GM23338 (cell line): ENCODE data around the gene SNRPA1. TPM values are rescaled to one million over a fixed set of nuclear protein-coding genes. Genes with fewer than 3 reads are reported as not detected.

Experiments
- ATAC-seq: fragments of 200-7000 bp; cut with Tn5 transposase; 3 replicates; pipeline ENCODE4 v1.9.1; 2020
- DNase-seq: peaks from one replicate; pipeline ENCODE4 v3.0.0-alpha.2; 2015; ENCODE audit warnings: low spot score
- H2AFZ ChIP-seq: fragments of 200-600 bp; sonication (generic); 2 replicates; pipeline ENCODE4 v1.8.0; 2016; ENCODE audit warnings: antibody characterized with exemption, mild to moderate bottlenecking, moderate library complexity
- H3F3A ChIP-seq: fragments of 200-600 bp; sonication (generic); replicated peaks from 2 replicates; pipeline ENCODE4 v1.8.0; 2017; ENCODE audit warnings: antibody characterized with exemption, mixed run types, low read depth
- H3K27ac ChIP-seq: fragments of 200-600 bp; sonication (generic); 2 replicates; pipeline ENCODE4 v1.6.1; 2016; ENCODE audit warnings: low read depth
- H3K27me3 ChIP-seq: fragments of 200-600 bp; sonication (generic); 2 replicates; pipeline ENCODE4 v1.8.0; 2016; ENCODE audit warnings: mild to moderate bottlenecking, mixed run types, moderate library complexity; ENCODE audit not compliant: insufficient read depth
- H3K36me3 ChIP-seq: fragments of 200-600 bp; sonication (generic); 2 replicates; pipeline ENCODE4 v1.8.0; 2016; ENCODE audit warnings: mild to moderate bottlenecking; ENCODE audit not compliant: insufficient read depth
- H3K4me1 ChIP-seq: fragments of 200-600 bp; sonication (generic); 2 replicates; pipeline ENCODE4 v1.8.0; 2016; ENCODE audit warnings: mild to moderate bottlenecking, moderate library complexity; ENCODE audit not compliant: insufficient read depth
- H3K4me2 ChIP-seq: fragments of 200-600 bp; sonication (generic); 2 replicates; pipeline ENCODE4 v1.7.1; 2017; ENCODE audit warnings: mixed run types
- H3K4me3 ChIP-seq: fragments of 200-600 bp; sonication (generic); 2 replicates; pipeline ENCODE4 v1.6.1; 2016; ENCODE audit warnings: mixed run types
- H3K79me2 ChIP-seq: fragments of 200-600 bp; sonication (generic); replicated peaks from 2 replicates; pipeline ENCODE4 v1.8.0; 2017; ENCODE audit warnings: mild to moderate bottlenecking; ENCODE audit not compliant: insufficient read depth
- H3K9me2 ChIP-seq: fragments of 200-600 bp; sonication (generic); 2 replicates; pipeline ENCODE4 v1.8.0; 2017; ENCODE audit not compliant: insufficient read depth
- H4K20me1 ChIP-seq: fragments of 200-600 bp; sonication (generic); replicated peaks from 2 replicates; pipeline ENCODE4 v1.8.0; 2017; ENCODE audit warnings: mild to moderate bottlenecking; ENCODE audit not compliant: insufficient read depth
- H3K27ac Mint-ChIP-seq: 2 replicates; pipeline ENCODE4 v1.8.0; 2020; ENCODE audit warnings: inconsistent platforms, mild to moderate bottlenecking, moderate library complexity, mixed read lengths
- H3K27me3 Mint-ChIP-seq: 3 replicates; pipeline ENCODE4 v1.8.0; 2022; ENCODE audit warnings: low read depth, mild to moderate bottlenecking, moderate library complexity, mixed read lengths, inconsistent platforms; ENCODE audit not compliant: insufficient read depth, poor library complexity
- H3K36me3 Mint-ChIP-seq: 3 replicates; pipeline ENCODE4 v1.8.0; 2021; ENCODE audit warnings: low read depth, mild to moderate bottlenecking, inconsistent platforms, moderate library complexity, mixed read lengths
- H3K4me1 Mint-ChIP-seq: 3 replicates; pipeline ENCODE4 v1.8.0; 2020; ENCODE audit warnings: mild to moderate bottlenecking, inconsistent platforms, mixed read lengths
- H3K4me3 Mint-ChIP-seq: 3 replicates; pipeline ENCODE4 v1.8.0; 2021; ENCODE audit warnings: moderate library complexity, mild to moderate bottlenecking, inconsistent platforms, mixed read lengths
- H3K9me3 Mint-ChIP-seq: 3 replicates; pipeline ENCODE4 v1.8.0; 2020; ENCODE audit warnings: moderate library complexity, mild to moderate bottlenecking, inconsistent platforms, mixed read lengths
- CREB1 ChIP-seq: fragments of 250-450 bp; sonication (Bioruptor Pico); IDR thresholded peaks from 2 replicates; pipeline ENCODE4 v1.5.0; 2020; ENCODE audit warnings: low read depth, mild to moderate bottlenecking, moderate library complexity
- EZH2phosphoT487 ChIP-seq: fragments of 200-600 bp; sonication (generic); IDR thresholded peaks from one replicate; pipeline ENCODE4 v1.8.1; 2018; ENCODE audit warnings: antibody characterized with exemption; ENCODE audit not compliant: unreplicated experiment
- POLR2AphosphoS5 ChIP-seq: IDR thresholded peaks from 2 replicates; pipeline ENCODE4 v1.6.1; 2016; ENCODE audit warnings: antibody characterized with exemption, low read depth
- STAT1 ChIP-seq: IDR thresholded peaks from one replicate; pipeline ENCODE4 v1.6.1; 2016; ENCODE audit warnings: antibody characterized with exemption; ENCODE audit not compliant: unreplicated experiment
- ZNF331 ChIP-seq: fragments of 250-450 bp; sonication (Bioruptor Pico); IDR thresholded peaks from 2 replicates; pipeline ENCODE4 v1.5.0; 2020; ENCODE audit warnings: low read depth, mild to moderate bottlenecking, moderate library complexity
- polyA plus RNA-seq: library from polyadenylated mRNA; unstranded; fragments of >200 nt; fragmentation: Nextera tagmentation; extraction: Ambion mirVana; gene quantifications from 2 replicates; pipeline ENCODE4 v1.2.1, GENCODE V29; 2016
- total RNA-seq: library from RNA; depleted of rRNA; stranded (reverse); fragments of >200 nt; shearing (Covaris generic); gene quantifications from 2 replicates; pipeline ENCODE4 v1.2.3, GENCODE V29; 2014
- TF ChIP-seq, protein P1 (sequence below): fragments of 250-450 bp; sonication (Bioruptor Pico); IDR thresholded peaks from 2 replicates; pipeline ENCODE4 v1.5.0; 2020; ENCODE audit warnings: mild to moderate bottlenecking, moderate library complexity
- TF ChIP-seq, protein P2 (sequence below): IDR thresholded peaks from 2 replicates; pipeline ENCODE4 v1.6.1; 2016; ENCODE audit warnings: antibody characterized with exemption

SNRPA1 gene
- total and polyA plus RNA-seq, 2 experiments from 2014 or later = 170 to 361 TPM

- H3F3A ChIP-seq = no peaks in the 10 kb centered on the region
- H3K36me3 ChIP-seq = no peaks in the 10 kb centered on the region
- no peak overlapping the region for H3K4me2 ChIP-seq
- H3K4me1 ChIP-seq = no peaks in the 10 kb centered on the region
- no peaks in the 10 kb centered on the region for H3K27me3 ChIP-seq
- Mint-ChIP-seq H3K27ac (no peak overlapping the region), H3K9me3 (no peaks in the 10 kb centered on the region), H3K4me1 (no peaks in the 10 kb centered on the region), H3K36me3 (no peaks in the 10 kb centered on the region), H3K27me3 (no peaks in the 10 kb centered on the region), H3K4me3 (no peak overlapping the region)
- ATAC-seq (no peak), DNase-seq (no peak)
- H4K20me1 ChIP-seq = no peaks in the 10 kb centered on the region
- H3K4me3 ChIP-seq = no peak overlapping the region
- no peak overlapping the region for H2AFZ ChIP-seq
- H3K9me2 ChIP-seq = no peaks in the 10 kb centered on the region
- H3K79me2 ChIP-seq = no peaks in the 10 kb centered on the region
- TF ChIP-seq, protein P1, sequence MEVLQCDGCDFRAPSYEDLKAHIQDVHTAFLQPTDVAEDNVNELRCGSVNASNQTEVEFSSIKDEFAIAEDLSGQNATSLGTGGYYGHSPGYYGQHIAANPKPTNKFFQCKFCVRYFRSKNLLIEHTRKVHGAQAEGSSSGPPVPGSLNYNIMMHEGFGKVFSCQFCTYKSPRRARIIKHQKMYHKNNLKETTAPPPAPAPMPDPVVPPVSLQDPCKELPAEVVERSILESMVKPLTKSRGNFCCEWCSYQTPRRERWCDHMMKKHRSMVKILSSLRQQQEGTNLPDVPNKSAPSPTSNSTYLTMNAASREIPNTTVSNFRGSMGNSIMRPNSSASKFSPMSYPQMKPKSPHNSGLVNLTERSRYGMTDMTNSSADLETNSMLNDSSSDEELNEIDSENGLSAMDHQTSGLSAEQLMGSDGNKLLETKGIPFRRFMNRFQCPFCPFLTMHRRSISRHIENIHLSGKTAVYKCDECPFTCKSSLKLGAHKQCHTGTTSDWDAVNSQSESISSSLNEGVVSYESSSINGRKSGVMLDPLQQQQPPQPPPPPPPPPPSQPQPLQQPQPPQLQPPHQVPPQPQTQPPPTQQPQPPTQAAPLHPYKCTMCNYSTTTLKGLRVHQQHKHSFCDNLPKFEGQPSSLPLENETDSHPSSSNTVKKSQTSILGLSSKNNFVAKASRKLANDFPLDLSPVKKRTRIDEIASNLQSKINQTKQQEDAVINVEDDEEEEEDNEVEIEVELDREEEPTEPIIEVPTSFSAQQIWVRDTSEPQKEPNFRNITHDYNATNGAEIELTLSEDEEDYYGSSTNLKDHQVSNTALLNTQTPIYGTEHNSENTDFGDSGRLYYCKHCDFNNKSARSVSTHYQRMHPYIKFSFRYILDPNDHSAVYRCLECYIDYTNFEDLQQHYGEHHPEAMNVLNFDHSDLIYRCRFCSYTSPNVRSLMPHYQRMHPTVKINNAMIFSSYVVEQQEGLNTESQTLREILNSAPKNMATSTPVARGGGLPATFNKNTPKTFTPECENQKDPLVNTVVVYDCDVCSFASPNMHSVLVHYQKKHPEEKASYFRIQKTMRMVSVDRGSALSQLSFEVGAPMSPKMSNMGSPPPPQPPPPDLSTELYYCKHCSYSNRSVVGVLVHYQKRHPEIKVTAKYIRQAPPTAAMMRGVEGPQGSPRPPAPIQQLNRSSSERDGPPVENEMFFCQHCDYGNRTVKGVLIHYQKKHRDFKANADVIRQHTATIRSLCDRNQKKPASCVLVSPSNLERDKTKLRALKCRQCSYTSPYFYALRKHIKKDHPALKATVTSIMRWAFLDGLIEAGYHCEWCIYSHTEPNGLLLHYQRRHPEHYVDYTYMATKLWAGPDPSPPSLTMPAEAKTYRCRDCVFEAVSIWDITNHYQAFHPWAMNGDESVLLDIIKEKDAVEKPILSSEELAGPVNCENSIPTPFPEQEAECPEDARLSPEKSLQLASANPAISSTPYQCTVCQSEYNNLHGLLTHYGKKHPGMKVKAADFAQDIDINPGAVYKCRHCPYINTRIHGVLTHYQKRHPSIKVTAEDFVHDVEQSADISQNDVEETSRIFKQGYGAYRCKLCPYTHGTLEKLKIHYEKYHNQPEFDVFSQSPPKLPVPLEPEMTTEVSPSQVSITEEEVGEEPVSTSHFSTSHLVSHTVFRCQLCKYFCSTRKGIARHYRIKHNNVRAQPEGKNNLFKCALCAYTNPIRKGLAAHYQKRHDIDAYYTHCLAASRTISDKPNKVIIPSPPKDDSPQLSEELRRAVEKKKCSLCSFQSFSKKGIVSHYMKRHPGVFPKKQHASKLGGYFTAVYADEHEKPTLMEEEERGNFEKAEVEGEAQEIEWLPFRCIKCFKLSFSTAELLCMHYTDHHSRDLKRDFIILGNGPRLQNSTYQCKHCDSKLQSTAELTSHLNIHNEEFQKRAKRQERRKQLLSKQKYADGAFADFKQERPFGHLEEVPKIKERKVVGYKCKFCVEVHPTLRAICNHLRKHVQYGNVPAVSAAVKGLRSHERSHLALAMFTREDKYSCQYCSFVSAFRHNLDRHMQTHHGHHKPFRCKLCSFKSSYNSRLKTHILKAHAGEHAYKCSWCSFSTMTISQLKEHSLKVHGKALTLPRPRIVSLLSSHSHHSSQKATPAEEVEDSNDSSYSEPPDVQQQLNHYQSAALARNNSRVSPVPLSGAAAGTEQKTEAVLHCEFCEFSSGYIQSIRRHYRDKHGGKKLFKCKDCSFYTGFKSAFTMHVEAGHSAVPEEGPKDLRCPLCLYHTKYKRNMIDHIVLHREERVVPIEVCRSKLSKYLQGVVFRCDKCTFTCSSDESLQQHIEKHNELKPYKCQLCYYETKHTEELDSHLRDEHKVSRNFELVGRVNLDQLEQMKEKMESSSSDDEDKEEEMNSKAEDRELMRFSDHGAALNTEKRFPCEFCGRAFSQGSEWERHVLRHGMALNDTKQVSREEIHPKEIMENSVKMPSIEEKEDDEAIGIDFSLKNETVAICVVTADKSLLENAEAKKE (CRISPR knock-in tag) = no peak
- TF ChIP-seq CREB1 (CRISPR knock-in tag) (no peak), POLR2AphosphoS5 (no peak)
- H3K27ac ChIP-seq = no peak overlapping the region
These were observed 12.2 kb upstream of the SNRPA1 start for GRCh38 chr15:101307048-101307896.

GRCh38 chr15:101306341-101307047 is 11.4 kb upstream of the SNRPA1 start:
- Histone ChIP-seq H3K4me3 (no peak overlapping the region), H3K4me1 (no peaks in the 10 kb centered on the region), H3K27me3 (no peaks in the 10 kb centered on the region), H2AFZ (no peak overlapping the region), H3K27ac (no peak overlapping the region), H3K36me3 (no peaks in the 10 kb centered on the region), H3F3A (no peaks in the 10 kb centered on the region), H3K9me2 (no peaks in the 10 kb centered on the region), H3K4me2 (no peak overlapping the region), H3K79me2 (no peaks in the 10 kb centered on the region), H4K20me1 (no peaks in the 10 kb centered on the region)
- H3K9me3 Mint-ChIP-seq = no peaks in the 10 kb centered on the region
- no peaks in the 10 kb centered on the region for H3K4me1 Mint-ChIP-seq
- DNase-seq (no peak), ATAC-seq (no peak)
- no peaks in the 10 kb centered on the region for H3K36me3 Mint-ChIP-seq
- H3K4me3 Mint-ChIP-seq = no peak overlapping the region
- H3K27me3 Mint-ChIP-seq = peaks cover 1% of the 10 kb centered on the region
- H3K27ac Mint-ChIP-seq = no peak overlapping the region
- TF ChIP-seq EZH2phosphoT487 = no peak
- TF ChIP-seq POLR2AphosphoS5 = no peak
- no peak for TF ChIP-seq STAT1
- no peak for TF ChIP-seq ZNF331 (CRISPR knock-in tag)
- TF ChIP-seq, protein P2, sequence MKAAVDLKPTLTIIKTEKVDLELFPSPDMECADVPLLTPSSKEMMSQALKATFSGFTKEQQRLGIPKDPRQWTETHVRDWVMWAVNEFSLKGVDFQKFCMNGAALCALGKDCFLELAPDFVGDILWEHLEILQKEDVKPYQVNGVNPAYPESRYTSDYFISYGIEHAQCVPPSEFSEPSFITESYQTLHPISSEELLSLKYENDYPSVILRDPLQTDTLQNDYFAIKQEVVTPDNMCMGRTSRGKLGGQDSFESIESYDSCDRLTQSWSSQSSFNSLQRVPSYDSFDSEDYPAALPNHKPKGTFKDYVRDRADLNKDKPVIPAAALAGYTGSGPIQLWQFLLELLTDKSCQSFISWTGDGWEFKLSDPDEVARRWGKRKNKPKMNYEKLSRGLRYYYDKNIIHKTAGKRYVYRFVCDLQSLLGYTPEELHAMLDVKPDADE = no peak
- TF ChIP-seq CREB1 (CRISPR knock-in tag) = no peak
